GM18505 (cell line): ENCODE data around the gene VHLL.

ENCODE experiments used
- ATAC-seq: cut with Tn5 transposase; IDR thresholded peaks from one replicate; pipeline ENCODE4 v1.9.1; 2021; ENCODE audit not compliant: unreplicated experiment
- POLR2A ChIP-seq: IDR thresholded peaks from 4 replicates; pipeline ENCODE4 v1.6.1; 2011; ENCODE audit warnings: borderline replicate concordance; ENCODE audit not compliant: insufficient read depth, insufficient read length; ENCODE audit errors: extremely low read depth

VHLL gene

GRCh38 chr1:156283521-156283920, 15.6 kb downstream of the VHLL start:
- ATAC-seq: no peak
- no peak for TF ChIP-seq POLR2A

DNA sequence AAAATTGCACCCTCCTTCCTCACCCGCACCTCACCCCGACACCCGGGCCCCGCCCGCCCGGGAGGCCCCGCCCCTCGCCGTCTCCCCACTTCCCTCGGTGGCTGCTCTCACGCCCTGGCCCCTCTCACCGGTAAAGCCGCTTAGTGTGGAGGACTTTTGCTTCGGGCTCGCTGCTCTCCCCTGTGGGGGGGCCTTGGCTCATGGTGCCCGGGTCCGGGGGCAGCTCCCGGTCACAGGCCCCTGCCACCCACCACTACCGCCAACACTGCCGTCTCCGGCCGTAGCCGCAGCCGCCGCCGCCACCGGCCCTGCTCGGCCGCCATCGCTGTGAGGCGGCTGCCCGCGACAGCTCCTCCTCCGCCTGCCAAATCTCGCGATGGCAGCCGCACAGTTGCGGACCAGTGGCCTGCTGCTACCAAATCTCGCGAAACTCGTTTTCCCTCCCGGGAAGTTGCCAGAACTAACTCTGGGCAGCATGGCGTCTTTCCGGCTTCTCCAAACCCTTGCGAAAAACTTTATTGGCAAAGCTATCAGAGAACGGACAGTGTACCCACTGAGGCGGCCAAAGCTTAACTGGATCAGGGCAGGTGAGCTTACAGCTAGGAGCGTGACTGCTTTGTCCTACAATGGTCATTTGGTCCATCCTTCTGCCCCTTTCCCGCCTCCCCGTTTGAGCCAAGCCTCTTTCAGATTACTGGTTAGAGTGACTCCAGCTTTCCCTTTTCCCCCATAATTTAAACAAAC, 16.5 kb downstream of the VHLL start, which contains the start of gene SMG5:
Gene SMG5, minus strand, starts transcription at position 347 of the 744 bp plus-strand sequence. Its CDS starts 145 bp downstream, at position 202.
- peak; percentile 99 for TF ChIP-seq POLR2A
- peak; percentile 71 for ATAC-seq

- peak; percentile 57 for TF ChIP-seq POLR2A
- ATAC-seq: no peak
Measured at GRCh38 chr1:156281693-156282478, 17.2 kb downstream of the VHLL start.

DNA sequence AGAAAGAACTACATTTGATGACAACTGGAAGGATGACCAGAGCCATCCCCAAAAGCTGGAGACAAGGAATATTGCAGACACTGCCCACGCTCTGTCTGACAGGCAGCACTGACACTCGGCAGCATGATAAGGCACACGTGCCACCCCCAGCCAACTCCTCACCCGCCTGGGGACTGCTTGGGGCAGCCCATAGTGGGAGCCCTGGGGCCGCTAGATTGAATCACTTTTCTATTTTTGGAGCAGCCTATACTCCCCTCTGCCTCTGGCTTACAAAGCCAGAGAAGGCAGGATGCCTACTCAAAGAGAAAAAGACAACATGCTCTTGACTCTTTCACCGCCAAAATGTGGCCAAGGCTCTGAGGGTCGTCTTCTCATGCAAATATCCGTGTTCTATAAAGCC, 17.8 kb downstream of the VHLL start:
- TF ChIP-seq POLR2A: no peak
- ATAC-seq: no peak

DNA sequence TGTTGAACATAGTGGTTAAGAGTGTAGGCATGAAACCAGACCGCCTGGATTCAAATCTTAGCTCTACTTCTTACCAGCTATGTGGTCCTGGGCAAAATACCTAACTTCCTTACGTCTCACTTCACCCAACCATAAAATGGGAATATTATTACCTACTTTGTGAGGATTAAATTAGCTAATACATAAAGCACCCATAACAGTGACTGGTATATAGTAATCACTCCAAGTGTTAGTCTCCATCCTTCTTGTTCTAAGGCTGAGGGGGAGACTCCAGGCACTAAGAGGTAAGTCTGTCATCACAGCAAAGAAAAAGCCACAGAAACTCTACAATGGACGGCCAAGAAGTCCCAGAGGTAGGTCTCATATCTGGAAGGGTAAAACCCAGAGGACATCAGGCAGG, 19.3 kb downstream of the VHLL start:
- ATAC-seq: no peak
- no peak for TF ChIP-seq POLR2A

DNA sequence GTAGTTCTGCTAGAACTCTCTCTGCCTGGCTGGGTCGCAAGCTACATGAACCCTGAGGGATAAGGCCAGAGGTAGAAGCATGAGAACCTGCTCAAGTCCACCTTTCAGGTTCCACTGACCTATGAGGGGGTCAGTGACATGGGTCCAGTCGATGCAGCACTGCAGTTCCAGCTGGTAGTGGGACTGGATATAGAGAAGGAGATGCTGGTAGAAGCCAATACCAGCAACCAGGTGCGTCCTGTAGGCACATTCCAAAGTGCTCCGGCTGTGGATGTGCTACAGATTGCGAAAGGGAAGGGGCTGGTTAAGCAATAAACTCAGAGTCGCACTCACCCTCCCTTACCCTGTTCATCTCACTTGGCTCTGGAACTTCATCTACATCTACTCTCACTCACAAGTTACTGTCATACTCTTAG, 22.1 kb downstream of the VHLL start:
- no peak for ATAC-seq
- TF ChIP-seq POLR2A: no peak

- ATAC-seq: no peak
- TF ChIP-seq POLR2A: no peak
Measured at GRCh38 chr1:156276532-156276931, 22.6 kb downstream of the VHLL start.

DNA sequence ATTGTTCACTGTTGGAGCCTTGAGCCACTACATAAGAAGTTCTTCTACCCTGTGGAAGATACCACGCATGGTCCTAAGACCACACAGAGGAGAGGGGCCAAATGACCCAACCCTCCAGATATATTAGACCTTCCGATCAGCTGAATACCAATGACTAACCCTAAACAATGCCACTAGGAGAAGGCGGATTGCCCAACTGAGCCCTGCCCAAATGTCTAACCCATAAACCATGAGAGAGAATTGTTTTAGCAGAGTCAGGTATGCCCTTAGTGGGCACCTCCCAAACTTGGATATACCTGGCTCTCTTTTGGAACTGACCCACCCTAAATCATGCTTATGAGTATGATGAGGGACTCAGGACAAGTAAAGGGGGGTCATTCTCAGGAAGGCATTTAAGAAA, 28.8 kb downstream of the VHLL start:
- no peak for ATAC-seq
- no peak for TF ChIP-seq POLR2A

DNA sequence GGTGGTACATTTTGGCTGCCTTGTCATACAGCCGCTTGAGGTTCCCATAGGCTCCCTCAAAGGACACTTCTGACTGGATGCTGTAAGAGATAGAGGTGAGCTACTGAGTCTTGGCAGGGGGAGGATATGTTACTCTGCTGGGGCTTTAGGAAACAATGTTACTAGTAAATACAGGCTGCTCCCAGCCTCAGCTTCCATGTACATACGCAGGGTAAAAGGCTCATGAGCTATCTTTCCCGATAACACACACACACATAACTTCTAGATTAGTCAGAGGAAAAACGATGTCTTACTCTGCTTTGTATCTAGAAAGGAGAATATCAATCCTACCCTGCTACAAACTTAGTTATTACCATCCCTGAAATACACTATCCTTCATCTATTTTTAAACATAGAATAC, 30.8 kb downstream of the VHLL start:
- ATAC-seq: no peak
- no peak for TF ChIP-seq POLR2A

- TF ChIP-seq POLR2A: no peak
- no peak for ATAC-seq
Measured at GRCh38 chr1:156266051-156266450, 33.1 kb downstream of the VHLL start.

DNA sequence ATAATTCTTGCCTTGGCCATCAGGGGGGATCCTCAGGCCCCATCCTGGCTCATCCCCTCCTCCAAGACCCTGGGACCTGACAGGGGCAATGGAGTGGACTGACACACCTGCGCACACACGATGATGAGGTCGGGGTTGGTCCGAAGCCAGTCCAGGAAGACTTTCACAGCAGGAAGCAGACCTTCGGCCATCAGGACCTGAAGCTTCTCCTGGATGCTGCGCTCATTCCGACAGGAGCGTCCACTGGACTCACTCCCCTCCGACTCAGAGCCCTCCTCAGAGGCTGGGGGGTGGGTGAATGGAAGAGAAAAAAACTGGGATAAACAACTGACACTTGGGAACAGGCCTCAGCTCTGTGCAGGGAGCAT, 35.8 kb downstream of the VHLL start:
- ATAC-seq: no peak
- no peak for TF ChIP-seq POLR2A

DNA sequence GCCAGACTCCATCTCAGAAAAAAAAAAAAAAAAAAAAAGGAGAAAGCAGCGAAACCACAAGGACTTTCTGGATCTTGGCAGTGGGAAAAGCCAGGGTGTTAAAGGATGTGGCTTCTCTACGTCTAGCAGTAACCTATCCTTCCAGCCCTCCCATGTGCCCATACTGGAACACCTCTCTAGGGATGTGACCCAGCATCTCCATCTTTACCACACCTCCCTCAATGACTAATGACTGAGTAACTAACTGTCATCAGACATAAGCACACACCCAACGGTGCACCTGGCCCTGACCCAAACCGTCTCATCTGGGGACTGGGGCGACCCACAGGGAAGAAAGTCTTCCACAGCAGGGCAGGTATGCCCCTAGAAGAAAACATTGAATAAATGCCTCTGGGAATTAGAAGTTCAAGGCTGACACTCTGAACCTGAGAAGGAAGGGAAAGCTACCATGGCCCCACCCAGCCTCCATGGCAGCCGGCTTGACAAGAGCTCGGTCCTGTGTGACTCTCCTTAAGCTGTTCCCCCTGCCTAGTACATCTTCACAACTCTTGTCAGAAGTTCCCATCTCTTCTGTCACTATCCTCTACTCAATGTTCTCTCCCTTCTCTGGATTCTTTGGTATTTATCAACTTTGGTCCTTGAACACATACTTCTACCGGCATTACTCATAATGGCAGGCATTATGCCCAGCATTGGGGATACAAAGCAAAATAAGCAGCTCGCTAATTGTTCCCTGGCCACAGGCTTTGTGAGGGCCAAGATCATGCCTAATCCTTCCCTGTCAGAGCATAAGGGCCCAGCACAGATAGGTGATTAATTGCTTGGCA, 36.4 kb downstream of the VHLL start:
- ATAC-seq: no peak
- TF ChIP-seq POLR2A: no peak

DNA sequence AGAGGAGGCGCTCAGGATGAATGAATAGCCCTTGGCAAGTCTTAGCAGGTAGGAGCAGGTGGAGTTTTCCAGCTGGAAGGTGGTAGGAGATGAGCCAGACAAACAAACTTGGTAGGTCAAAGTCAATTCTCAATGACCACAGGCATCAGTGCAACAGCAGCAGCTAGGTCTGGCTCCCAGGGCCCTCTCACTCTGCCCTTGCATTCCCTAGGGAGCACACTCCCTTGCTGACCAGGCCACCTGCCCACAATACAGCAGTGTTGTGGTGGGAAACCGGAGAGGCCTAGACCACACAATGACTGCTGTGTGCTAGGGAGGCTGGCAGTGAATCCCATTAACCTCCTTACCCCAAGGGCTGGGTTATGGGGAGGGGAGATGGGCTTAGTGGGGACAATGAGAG, 38.2 kb downstream of the VHLL start:
- ATAC-seq: no peak

More for the DNA sequence above, 38.2 kb downstream of the VHLL start:
- no peak for TF ChIP-seq POLR2A
